HL-60 (cell line): Measurements from ENCODE around the gene JPT2.

Experiments used
- CTCF ChIP-seq: IDR thresholded peaks from one replicate; pipeline ENCODE4 v1.5.1; 2011; ENCODE audit warnings: low read length, control low read depth, inconsistent platforms; ENCODE audit not compliant: insufficient read depth
- POLR2AphosphoS5 ChIP-seq: IDR thresholded peaks from 2 replicates; pipeline ENCODE4 v1.6.1; 2012; ENCODE audit warnings: low read depth
- REST ChIP-seq: IDR thresholded peaks from 2 replicates; pipeline ENCODE4 v1.6.1; 2012; ENCODE audit warnings: low read depth; ENCODE audit not compliant: insufficient replicate concordance
- SPI1 ChIP-seq: IDR thresholded peaks from 2 replicates; pipeline ENCODE4 v1.6.1; 2012; ENCODE audit warnings: low read depth, mild to moderate bottlenecking, borderline replicate concordance

- TF ChIP-seq CTCF: no peak
- no peak for TF ChIP-seq SPI1
- no peak for TF ChIP-seq REST
- no peak for TF ChIP-seq POLR2AphosphoS5
Measured at GRCh38 chr16:1640261-1640941, 37.7 kb upstream of the JPT2 start.
